Measurements from ENCODE around the gene RAB18. TPM values are rescaled to one million over a fixed set of nuclear protein-coding genes. Genes with fewer than 3 reads are reported as not detected.
"Not testable (repeated sequence)": the region's sequence is repeated elsewhere in the genome, so short reads cannot be mapped to it uniquely, and the experiment has no call there.

RAB18 gene
- total RNA-seq, result 10 to 100 TPM; 52.3 to 61.2 TPM

GRCh38 chr10:27504007-27504807, at the start of gene RAB18:
RAB18 (plus strand) TSS chr10:27504304; CDS start chr10:27504370, 66 bp downstream.
- DNase-seq (peak; percentile 99), ATAC-seq (peak; percentile 97)
- CTCF ChIA-PET, result interaction anchor here (0.9 to 2.1 kb wide), 7 partner anchors 9 to 253 kb away, joined by 3 to 6 read pairs (median 4); no protein-coding TSS in a partner anchor
- Mint-ChIP-seq H3K36me3 (peaks cover 6% of the 10 kb centered on the region), H3K9me3 (ENCODE audit: low read depth) (no peaks in the 10 kb centered on the region), H3K27me3 (no peaks in the 10 kb centered on the region), H3K4me3 (peak within 1 kb of the TSS; percentile 100), H3K4me1 (peaks cover 43% of the 10 kb centered on the region), H3K27ac (peak within 1 kb of the TSS; percentile 99)

- Mint-ChIP-seq H3K4me3 (no peak overlapping the region), H3K27ac (no peak overlapping the region), H3K27me3 (no peaks in the 10 kb centered on the region), H3K36me3 (peaks cover 1% of the 10 kb centered on the region), H3K9me3 (ENCODE audit: low read depth) (no peaks in the 10 kb centered on the region), H3K4me1 (peaks cover 6% of the 10 kb centered on the region)
- ATAC-seq (no peak), DNase-seq (no peak)
- CTCF ChIA-PET, result no interaction called here
These were observed 49.3 kb upstream of the RAB18 start for GRCh38 chr10:27454837-27455236.

- Mint-ChIP-seq H3K27me3 (no peaks in the 10 kb centered on the region), H3K36me3 (peaks cover 1% of the 10 kb centered on the region), H3K4me3 (no peak overlapping the region), H3K4me1 (peaks cover 6% of the 10 kb centered on the region), H3K27ac (no peak overlapping the region), H3K9me3 (ENCODE audit: low read depth) (no peaks in the 10 kb centered on the region)
- no peak for DNase-seq
- CTCF ChIA-PET, result no interaction called here
- no peak for ATAC-seq
These were observed 46.7 kb upstream of the RAB18 start for GRCh38 chr10:27457261-27457945.

- DNase-seq (no peak), ATAC-seq (no peak)
- H3K27ac Mint-ChIP-seq, result no peak overlapping the region
- H3K9me3 Mint-ChIP-seq (ENCODE audit: low read depth), result no peaks in the 10 kb centered on the region
- peaks cover 1% of the 10 kb centered on the region for H3K36me3 Mint-ChIP-seq
- CTCF ChIA-PET, result no interaction called here
- H3K27me3 Mint-ChIP-seq, result no peaks in the 10 kb centered on the region
- H3K4me1 Mint-ChIP-seq, result peaks cover 6% of the 10 kb centered on the region
- no peak overlapping the region for H3K4me3 Mint-ChIP-seq
These were observed 46.1 kb upstream of the RAB18 start for GRCh38 chr10:27457966-27458365.

- Mint-ChIP-seq H3K9me3 (ENCODE audit: low read depth) (no peaks in the 10 kb centered on the region), H3K4me1 (peaks cover 25% of the 10 kb centered on the region), H3K27me3 (no peaks in the 10 kb centered on the region), H3K27ac (no peak overlapping the region), H3K4me3 (no peak overlapping the region), H3K36me3 (peaks cover 1% of the 10 kb centered on the region)
- ATAC-seq (no peak), DNase-seq (no peak)
- CTCF ChIA-PET, result no interaction called here
These were observed 42.8 kb upstream of the RAB18 start for GRCh38 chr10:27461312-27461711.

- ATAC-seq, result no peak
- CTCF ChIA-PET, result no interaction called here
These were observed 40.1 kb upstream of the RAB18 start for GRCh38 chr10:27463961-27464360.

GRCh38 chr10:27464993-27465392, 39.1 kb upstream of the RAB18 start:
- CTCF ChIA-PET, result no interaction called here
- ATAC-seq, result peak; percentile 39
- Mint-ChIP-seq H3K27ac (peak overlapping the region; percentile 37), H3K9me3 (ENCODE audit: low read depth) (no peaks in the 10 kb centered on the region), H3K27me3 (no peaks in the 10 kb centered on the region), H3K4me3 (no peak overlapping the region), H3K4me1 (peaks cover 19% of the 10 kb centered on the region), H3K36me3 (no peaks in the 10 kb centered on the region)
- DNase-seq, result no peak

More at GRCh38 chr10:27463961-27464360, 40.1 kb upstream of the RAB18 start:
- H3K27ac Mint-ChIP-seq, result no peak overlapping the region
- H3K9me3 Mint-ChIP-seq (ENCODE audit: low read depth), result no peaks in the 10 kb centered on the region
- H3K36me3 Mint-ChIP-seq, result no peaks in the 10 kb centered on the region
- no peak for DNase-seq
- no peak overlapping the region for H3K4me3 Mint-ChIP-seq
- H3K27me3 Mint-ChIP-seq, result no peaks in the 10 kb centered on the region
- H3K4me1 Mint-ChIP-seq, result peaks cover 19% of the 10 kb centered on the region

GRCh38 chr10:27465596-27465995, 38.5 kb upstream of the RAB18 start:
- CTCF ChIA-PET; H3K27ac Mint-ChIP-seq; DNase-seq; H3K4me3 Mint-ChIP-seq; H3K9me3 Mint-ChIP-seq (ENCODE audit: low read depth); ATAC-seq; H3K36me3 Mint-ChIP-seq; H3K27me3 Mint-ChIP-seq: not testable (repeated sequence)
- H3K4me1 Mint-ChIP-seq, result peaks cover 19% of the 10 kb centered on the region

GRCh38 chr10:27470885-27471284, 33.2 kb upstream of the RAB18 start:
- no peak overlapping the region for H3K27ac Mint-ChIP-seq

GRCh38 chr10:27474741-27475140, 29.4 kb upstream of the RAB18 start:
- Mint-ChIP-seq H3K36me3 (no peaks in the 10 kb centered on the region), H3K4me1 (no peaks in the 10 kb centered on the region), H3K27ac (no peak overlapping the region), H3K9me3 (ENCODE audit: low read depth) (no peaks in the 10 kb centered on the region), H3K27me3 (peaks cover 8% of the 10 kb centered on the region), H3K4me3 (no peak overlapping the region)
- DNase-seq, result no peak
- ATAC-seq, result no peak
- CTCF ChIA-PET, result no interaction called here

More at GRCh38 chr10:27470885-27471284, 33.2 kb upstream of the RAB18 start:
- Mint-ChIP-seq H3K27me3 (peaks cover 8% of the 10 kb centered on the region), H3K4me1 (no peaks in the 10 kb centered on the region), H3K9me3 (ENCODE audit: low read depth) (no peaks in the 10 kb centered on the region), H3K4me3 (no peak overlapping the region), H3K36me3 (no peaks in the 10 kb centered on the region)
- CTCF ChIA-PET, result no interaction called here
- ATAC-seq (no peak), DNase-seq (no peak)

- DNase-seq (no peak), ATAC-seq (no peak)
- Mint-ChIP-seq H3K4me3 (no peak overlapping the region), H3K27me3 (peaks cover 5% of the 10 kb centered on the region), H3K4me1 (no peaks in the 10 kb centered on the region), H3K27ac (no peak overlapping the region), H3K36me3 (no peaks in the 10 kb centered on the region), H3K9me3 (ENCODE audit: low read depth) (no peaks in the 10 kb centered on the region)
- CTCF ChIA-PET, result no interaction called here
These were observed 25.1 kb upstream of the RAB18 start for GRCh38 chr10:27479016-27479415.

- no peak overlapping the region for H3K4me3 Mint-ChIP-seq
- no peaks in the 10 kb centered on the region for H3K9me3 Mint-ChIP-seq (ENCODE audit: low read depth)
- H3K4me1 Mint-ChIP-seq, result no peaks in the 10 kb centered on the region
- H3K27ac Mint-ChIP-seq, result no peak overlapping the region
- CTCF ChIA-PET, result no interaction called here
- ATAC-seq (no peak), DNase-seq (no peak)
- H3K36me3 Mint-ChIP-seq, result no peaks in the 10 kb centered on the region
- peaks cover 16% of the 10 kb centered on the region for H3K27me3 Mint-ChIP-seq
These were observed 22.6 kb upstream of the RAB18 start for GRCh38 chr10:27481486-27481885.

- no peak for DNase-seq
These were observed 20.8 kb upstream of the RAB18 start for GRCh38 chr10:27482984-27483956.

More at GRCh38 chr10:27482984-27483956, 20.8 kb upstream of the RAB18 start:
- H3K4me3 Mint-ChIP-seq, result no peak overlapping the region
- CTCF ChIA-PET, result interaction anchor here (0.9 kb wide), 1 partner anchor 123 kb away, joined by 4 read pairs; no protein-coding TSS in a partner anchor
- ATAC-seq, result no peak
- no peak overlapping the region for H3K27ac Mint-ChIP-seq
- peaks cover 27% of the 10 kb centered on the region for H3K27me3 Mint-ChIP-seq
- H3K36me3 Mint-ChIP-seq, result no peaks in the 10 kb centered on the region
- no peaks in the 10 kb centered on the region for H3K4me1 Mint-ChIP-seq
- H3K9me3 Mint-ChIP-seq (ENCODE audit: low read depth), result no peaks in the 10 kb centered on the region

Data from activated CD8-positive, alpha-beta memory T cell treated with anti-CD3 and anti-CD28 coated beads, Interleukin-2, amount 10 ng/mL, durations not matched to agents 7 days and 5 days (primary cell).